ENCODE results near the gene SPIC.

The SPIC gene

GRCh38 chr12:101480849-101481248 is 5.7 kb downstream of the SPIC start:
- no peak overlapping the region for H3K27ac ChIP-seq (ENCODE audit: low read depth, low read length)
- no peak overlapping the region for H3K9ac ChIP-seq (ENCODE audit: low read length)
- no peak overlapping the region for H3K4me3 ChIP-seq (ENCODE audit: low read length)
- no peaks in the 10 kb centered on the region for H3K36me3 ChIP-seq (ENCODE audit: control insufficient read depth, insufficient read depth, low read length)
- H3K27me3 ChIP-seq (ENCODE audit: control insufficient read depth, insufficient read depth, low read length), result no peaks in the 10 kb centered on the region
- no peaks in the 10 kb centered on the region for H3K4me1 ChIP-seq (ENCODE audit: control insufficient read depth, insufficient read depth, low read length)

GRCh38 chr12:101485021-101485420 is 9.9 kb downstream of the SPIC start:
- Histone ChIP-seq H3K27ac (ENCODE audit: low read depth, low read length) (no peak overlapping the region), H3K9ac (ENCODE audit: low read length) (no peak overlapping the region), H3K4me3 (ENCODE audit: low read length) (no peak overlapping the region), H3K36me3 (ENCODE audit: control insufficient read depth, insufficient read depth, low read length) (no peaks in the 10 kb centered on the region), H3K4me1 (ENCODE audit: control insufficient read depth, insufficient read depth, low read length) (no peaks in the 10 kb centered on the region), H3K27me3 (ENCODE audit: control insufficient read depth, insufficient read depth, low read length) (no peaks in the 10 kb centered on the region)

GRCh38 chr12:101488469-101488868 is 13.3 kb downstream of the SPIC start:
- Histone ChIP-seq H3K27ac (ENCODE audit: low read depth, low read length) (no peak overlapping the region), H3K4me3 (ENCODE audit: low read length) (no peak overlapping the region), H3K4me1 (ENCODE audit: control insufficient read depth, insufficient read depth, low read length) (no peaks in the 10 kb centered on the region), H3K36me3 (ENCODE audit: control insufficient read depth, insufficient read depth, low read length) (no peaks in the 10 kb centered on the region), H3K27me3 (ENCODE audit: control insufficient read depth, insufficient read depth, low read length) (no peaks in the 10 kb centered on the region), H3K9ac (ENCODE audit: low read length) (no peak overlapping the region)

GRCh38 chr12:101490286-101490920 is 15.3 kb downstream of the SPIC start:
- no peak overlapping the region for H3K4me3 ChIP-seq (ENCODE audit: low read length)
- no peaks in the 10 kb centered on the region for H3K27me3 ChIP-seq (ENCODE audit: control insufficient read depth, insufficient read depth, low read length)
- no peaks in the 10 kb centered on the region for H3K4me1 ChIP-seq (ENCODE audit: control insufficient read depth, insufficient read depth, low read length)
- no peak overlapping the region for H3K27ac ChIP-seq (ENCODE audit: low read depth, low read length)
- H3K36me3 ChIP-seq (ENCODE audit: control insufficient read depth, insufficient read depth, low read length), result no peaks in the 10 kb centered on the region
- H3K9ac ChIP-seq (ENCODE audit: low read length), result no peak overlapping the region

GRCh38 chr12:101491329-101491728 is 16.2 kb downstream of the SPIC start:
- Histone ChIP-seq H3K36me3 (ENCODE audit: control insufficient read depth, insufficient read depth, low read length) (no peaks in the 10 kb centered on the region), H3K4me1 (ENCODE audit: control insufficient read depth, insufficient read depth, low read length) (no peaks in the 10 kb centered on the region), H3K27ac (ENCODE audit: low read depth, low read length) (no peak overlapping the region), H3K27me3 (ENCODE audit: control insufficient read depth, insufficient read depth, low read length) (no peaks in the 10 kb centered on the region), H3K4me3 (ENCODE audit: low read length) (no peak overlapping the region), H3K9ac (ENCODE audit: low read length) (no peak overlapping the region)

- Histone ChIP-seq H3K4me1 (ENCODE audit: control insufficient read depth, insufficient read depth, low read length) (no peaks in the 10 kb centered on the region), H3K36me3 (ENCODE audit: control insufficient read depth, insufficient read depth, low read length) (no peaks in the 10 kb centered on the region), H3K27me3 (ENCODE audit: control insufficient read depth, insufficient read depth, low read length) (no peaks in the 10 kb centered on the region), H3K9ac (ENCODE audit: low read length) (no peak overlapping the region), H3K27ac (ENCODE audit: low read depth, low read length) (no peak overlapping the region), H3K4me3 (ENCODE audit: low read length) (no peak overlapping the region)
These were observed 18.4 kb downstream of the SPIC start for GRCh38 chr12:101493556-101493955.

- H3K9ac ChIP-seq (ENCODE audit: low read length), result no peak overlapping the region
- no peak overlapping the region for H3K27ac ChIP-seq (ENCODE audit: low read depth, low read length)
These were observed 23.1 kb downstream of the SPIC start for GRCh38 chr12:101498252-101498651.

GRCh38 chr12:101501410-101501995 is 26.4 kb downstream of the SPIC start:
- no peaks in the 10 kb centered on the region for H3K36me3 ChIP-seq (ENCODE audit: control insufficient read depth, insufficient read depth, low read length)
- no peak overlapping the region for H3K27ac ChIP-seq (ENCODE audit: low read depth, low read length)
- H3K27me3 ChIP-seq (ENCODE audit: control insufficient read depth, insufficient read depth, low read length), result no peaks in the 10 kb centered on the region
- no peaks in the 10 kb centered on the region for H3K4me1 ChIP-seq (ENCODE audit: control insufficient read depth, insufficient read depth, low read length)
- no peak overlapping the region for H3K4me3 ChIP-seq (ENCODE audit: low read length)
- H3K9ac ChIP-seq (ENCODE audit: low read length), result no peak overlapping the region

More at GRCh38 chr12:101498252-101498651, 23.1 kb downstream of the SPIC start:
- no peaks in the 10 kb centered on the region for H3K4me1 ChIP-seq (ENCODE audit: control insufficient read depth, insufficient read depth, low read length)
- H3K36me3 ChIP-seq (ENCODE audit: control insufficient read depth, insufficient read depth, low read length), result no peaks in the 10 kb centered on the region
- H3K27me3 ChIP-seq (ENCODE audit: control insufficient read depth, insufficient read depth, low read length), result no peaks in the 10 kb centered on the region
- no peak overlapping the region for H3K4me3 ChIP-seq (ENCODE audit: low read length)

- Histone ChIP-seq H3K36me3 (ENCODE audit: control insufficient read depth, insufficient read depth, low read length) (no peaks in the 10 kb centered on the region), H3K9ac (ENCODE audit: low read length) (no peak overlapping the region), H3K4me3 (ENCODE audit: low read length) (no peak overlapping the region), H3K27ac (ENCODE audit: low read depth, low read length) (no peak overlapping the region), H3K4me1 (ENCODE audit: control insufficient read depth, insufficient read depth, low read length) (no peaks in the 10 kb centered on the region), H3K27me3 (ENCODE audit: control insufficient read depth, insufficient read depth, low read length) (no peaks in the 10 kb centered on the region)
These were observed 46.0 kb downstream of the SPIC start for GRCh38 chr12:101521136-101521535.

- H3K27me3 ChIP-seq (ENCODE audit: control insufficient read depth, insufficient read depth, low read length), result no peaks in the 10 kb centered on the region
- H3K36me3 ChIP-seq (ENCODE audit: control insufficient read depth, insufficient read depth, low read length), result no peaks in the 10 kb centered on the region
- no peaks in the 10 kb centered on the region for H3K4me1 ChIP-seq (ENCODE audit: control insufficient read depth, insufficient read depth, low read length)
- H3K9ac ChIP-seq (ENCODE audit: low read length), result no peak overlapping the region
- no peak overlapping the region for H3K27ac ChIP-seq (ENCODE audit: low read depth, low read length)
- no peak overlapping the region for H3K4me3 ChIP-seq (ENCODE audit: low read length)
These were observed 52.5 kb downstream of the SPIC start for GRCh38 chr12:101527682-101528081.

- Histone ChIP-seq H3K4me1 (ENCODE audit: control insufficient read depth, insufficient read depth, low read length) (no peaks in the 10 kb centered on the region), H3K36me3 (ENCODE audit: control insufficient read depth, insufficient read depth, low read length) (no peaks in the 10 kb centered on the region), H3K4me3 (ENCODE audit: low read length) (no peak overlapping the region), H3K27me3 (ENCODE audit: control insufficient read depth, insufficient read depth, low read length) (no peaks in the 10 kb centered on the region), H3K27ac (ENCODE audit: low read depth, low read length) (no peak overlapping the region), H3K9ac (ENCODE audit: low read length) (no peak overlapping the region)
These were observed 61.0 kb downstream of the SPIC start for GRCh38 chr12:101536069-101536674.
